M059J (cell line): ENCODE data around the gene UBP1. TPM values are rescaled to one million over a fixed set of nuclear protein-coding genes. Genes with fewer than 3 reads are reported as not detected.

Source experiments
- total RNA-seq: library from RNA; depleted of rRNA; stranded (reverse); fragments of >200 nt; shearing (Covaris generic); gene quantifications from 2 replicates; pipeline ENCODE4 v1.2.3, GENCODE V29; 2014; rRNA removed

UBP1 gene
- total RNA-seq, 1 experiment from 2014 or later: 23.9 TPM

Other genes starting within 250 kb of the UBP1 start
- 0.44 and 0.98 TPM in 2 replicates for gene SUSD5, start 221.6 kb downstream of the UBP1 start, total RNA-seq
- 2.9 and 3.8 TPM in 2 replicates for gene FBXL2, start 163.0 kb downstream of the UBP1 start, total RNA-seq